Suprapubic skin (tissue), 4 donors: Measurements from ENCODE around the gene PLXNB1. TPM values are rescaled to one million over a fixed set of nuclear protein-coding genes. Genes with fewer than 3 reads are reported as not detected.

Experiments used
- DNase-seq, 2 donors: peaks; one replicate each; pipeline ENCODE4 v3.0.0-alpha.2; 2019; ENCODE audit warnings: low spot score in 2 of 2
- H3K27ac ChIP-seq: fragments of 200-600 bp; sonication (generic); one replicate; pipeline ENCODE4 v1.5.1; 2019
- H3K27me3 ChIP-seq: fragments of 200-600 bp; sonication (generic); one replicate; pipeline ENCODE4 v1.5.1; 2019
- H3K36me3 ChIP-seq: fragments of 200-600 bp; sonication (generic); one replicate; pipeline ENCODE4 v1.5.1; 2019
- H3K4me1 ChIP-seq: fragments of 200-600 bp; sonication (generic); one replicate; pipeline ENCODE4 v1.5.1; 2019
- H3K4me3 ChIP-seq: fragments of 200-600 bp; sonication (generic); one replicate; pipeline ENCODE4 v1.5.1; 2019; ENCODE audit warnings: mild to moderate bottlenecking
- H3K9me3 ChIP-seq: fragments of 200-600 bp; sonication (generic); one replicate; pipeline ENCODE4 v1.5.1; 2019
- CTCF ChIP-seq, 2 donors: fragments of 200-600 bp in 1 of 2; fragments of 450-650 bp in 1 of 2; sonication (generic) in 1 of 2; IDR thresholded peaks; one replicate each; pipeline ENCODE4 v1.5.1; 2016 to 2019; ENCODE audit warnings: antibody characterized with exemption in 2 of 2, mild to moderate bottlenecking in 1 of 2, moderate library complexity in 1 of 2
- EP300 ChIP-seq: sonication (generic); formaldehyde crosslinking; IDR thresholded peaks from one replicate; pipeline ENCODE4 v1.6.1; 2017; ENCODE audit warnings: antibody characterized with exemption
- POLR2A ChIP-seq, 2 donors: fragments of 450-650 bp; IDR thresholded peaks; one replicate each; pipeline ENCODE4 v1.6.1; 2017; ENCODE audit warnings: antibody characterized with exemption in 2 of 2, mild to moderate bottlenecking in 2 of 2, moderate library complexity in 2 of 2
- POLR2AphosphoS5 ChIP-seq, 3 donors: sonication (generic); formaldehyde crosslinking; IDR thresholded peaks; one replicate each; pipeline ENCODE4 v1.6.1; 2017; ENCODE audit warnings: antibody characterized with exemption in 3 of 3
- WGBS: methylation state at CpG from one replicate; pipeline ENCODE4 v1.1.5; 2018; 5-methylcytosine and 5-hydroxymethylcytosine counted together
- total RNA-seq, 4 donors: library from RNA; depleted of rRNA; stranded (reverse); fragments of >200 nt; gene quantifications; one replicate each; pipeline ENCODE4 v1.1.0, GENCODE V29; 2016

PLXNB1 gene
- total RNA-seq, 4 donors from 2014 or later: 188 to 384 (median 220) TPM

GRCh38 chr3:48435223-48435595 is 5.3 kb upstream of the PLXNB1 start:
- H3K27ac ChIP-seq: peak overlapping the region; percentile 97
- TF ChIP-seq EP300: no peak
- TF ChIP-seq POLR2AphosphoS5 (IDR thresholded peaks at IDR 0.05): no peak
- TF ChIP-seq POLR2A (IDR thresholded peaks at IDR 0.05): no peak
- no peak for TF ChIP-seq CTCF (IDR thresholded peaks at IDR 0.05)
- WGBS: 90% methylated on average over 2 of the region's 4 CpGs
- no peaks in the 10 kb centered on the region for H3K9me3 ChIP-seq
- H3K4me3 ChIP-seq: no peak overlapping the region
- peaks cover 75% of the 10 kb centered on the region for H3K4me1 ChIP-seq
- peaks cover 10% of the 10 kb centered on the region for H3K36me3 ChIP-seq
- DNase-seq: no peak
- no peaks in the 10 kb centered on the region for H3K27me3 ChIP-seq

- DNase-seq: peak in 1 of 2 donors; percentile 58
- TF ChIP-seq CTCF (IDR thresholded peaks at IDR 0.05) (no peak), POLR2AphosphoS5 (IDR thresholded peaks at IDR 0.05) (no peak), POLR2A (IDR thresholded peaks at IDR 0.05) (no peak), EP300 (no peak)
- no peaks in the 10 kb centered on the region for H3K27me3 ChIP-seq
- H3K36me3 ChIP-seq: peaks cover 10% of the 10 kb centered on the region
- 58% methylated on average over 14 of the region's 15 CpGs for WGBS
- H3K4me3 ChIP-seq: no peak overlapping the region
- H3K27ac ChIP-seq: peak overlapping the region; percentile 97
- H3K9me3 ChIP-seq: no peaks in the 10 kb centered on the region
- peaks cover 79% of the 10 kb centered on the region for H3K4me1 ChIP-seq
Observed at GRCh38 chr3:48434591-48435222, 4.8 kb upstream of the PLXNB1 start.

GRCh38 chr3:48433472-48434118 is 3.7 kb upstream of the PLXNB1 start:
- Histone ChIP-seq H3K4me3 (peak overlapping the region; percentile 39), H3K4me1 (peaks cover 70% of the 10 kb centered on the region)

GRCh38 chr3:48432411-48433371 is 2.8 kb upstream of the PLXNB1 start:
- DNase-seq: peak in 1 of 2 donors; percentile 66
- H3K9me3 ChIP-seq: no peaks in the 10 kb centered on the region
- peak overlapping the region; percentile 39 for H3K4me3 ChIP-seq
- peak overlapping the region; percentile 97 for H3K27ac ChIP-seq
- peaks cover 10% of the 10 kb centered on the region for H3K36me3 ChIP-seq
- 69% methylated on average over 6 of the region's 16 CpGs for WGBS
- peaks cover 79% of the 10 kb centered on the region for H3K4me1 ChIP-seq
- no peaks in the 10 kb centered on the region for H3K27me3 ChIP-seq
- peak in 1 of 3 donors; percentile 71 for TF ChIP-seq POLR2AphosphoS5 (IDR thresholded peaks at IDR 0.05)
- no peak for TF ChIP-seq EP300

More at GRCh38 chr3:48433472-48434118, 3.7 kb upstream of the PLXNB1 start:
- 48% methylated on average over 10 of the region's 12 CpGs for WGBS
- H3K27me3 ChIP-seq: no peaks in the 10 kb centered on the region
- peak; percentile 70 to 84 for DNase-seq
- peak overlapping the region; percentile 97 for H3K27ac ChIP-seq
- peaks cover 10% of the 10 kb centered on the region for H3K36me3 ChIP-seq
- TF ChIP-seq EP300 (no peak), POLR2AphosphoS5 (IDR thresholded peaks at IDR 0.05) (peak in 1 of 3 donors; percentile 49), CTCF (IDR thresholded peaks at IDR 0.05) (no peak), POLR2A (IDR thresholded peaks at IDR 0.05) (no peak)
- no peaks in the 10 kb centered on the region for H3K9me3 ChIP-seq

- peak overlapping the region; percentile 97 for H3K27ac ChIP-seq
- H3K9me3 ChIP-seq: no peaks in the 10 kb centered on the region
- TF ChIP-seq POLR2AphosphoS5 (IDR thresholded peaks at IDR 0.05) (no peak), CTCF (IDR thresholded peaks at IDR 0.05) (no peak), EP300 (no peak), POLR2A (IDR thresholded peaks at IDR 0.05) (no peak)
- peaks cover 10% of the 10 kb centered on the region for H3K36me3 ChIP-seq
- 59% methylated on average over 5 of the region's 8 CpGs for WGBS
- H3K27me3 ChIP-seq: no peaks in the 10 kb centered on the region
- no peak overlapping the region for H3K4me3 ChIP-seq
- peaks cover 90% of the 10 kb centered on the region for H3K4me1 ChIP-seq
- no peak for DNase-seq
Observed at GRCh38 chr3:48431224-48432029, 1.5 kb upstream of the PLXNB1 start.
